ENCODE results near the gene RUFY3.
A peak's percentile ranks its signal among the peaks of the same experiment; 100 is the strongest.
"Not testable (repeated sequence)": the region's sequence is repeated elsewhere in the genome, so short reads cannot be mapped to it uniquely, and the experiment has no call there.

The RUFY3 gene

DNA sequence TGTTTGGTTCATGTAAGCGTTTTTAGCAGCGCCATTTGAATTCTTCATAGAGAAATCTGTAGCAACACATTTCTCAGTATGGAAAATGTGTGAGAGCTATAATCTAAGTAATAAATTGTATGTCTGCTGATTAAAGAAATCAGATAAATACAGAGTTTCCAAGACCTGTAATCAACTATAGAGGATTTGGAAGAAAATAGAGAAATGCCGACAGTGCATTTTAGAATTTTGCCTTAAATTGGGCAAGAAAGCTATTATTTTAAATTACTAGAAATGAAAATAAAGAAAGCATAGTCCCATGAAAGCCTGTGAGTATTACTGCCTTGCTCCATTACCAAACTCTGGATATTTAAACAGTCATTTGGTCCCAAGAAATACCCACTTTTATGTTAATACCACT is 2.7 kb downstream of the RUFY3 start:
- POLR2A ChIA-PET: no interaction called here
- no peak for TF ChIP-seq ZNF560 (tag by site-specific recombination; IDR thresholded peaks at IDR 0.05; ENCODE audit: borderline replicate concordance)
- TF ChIP-seq FEZF1 (tag by site-specific recombination; IDR thresholded peaks at IDR 0.05): no peak
- TF ChIP-seq OVOL3 (tag by site-specific recombination; IDR thresholded peaks at IDR 0.05): no peak
- TF ChIP-seq YY2 (tag by site-specific recombination; IDR thresholded peaks at IDR 0.05): no peak
- no peak for TF ChIP-seq ZNF549 (tag by site-specific recombination; IDR thresholded peaks at IDR 0.05)
- TF ChIP-seq ZNF239 (tag by site-specific recombination; IDR thresholded peaks at IDR 0.05): no peak
- no peak for TF ChIP-seq ZNF157 (tag by site-specific recombination; IDR thresholded peaks at IDR 0.05)
- TF ChIP-seq, protein P1, sequence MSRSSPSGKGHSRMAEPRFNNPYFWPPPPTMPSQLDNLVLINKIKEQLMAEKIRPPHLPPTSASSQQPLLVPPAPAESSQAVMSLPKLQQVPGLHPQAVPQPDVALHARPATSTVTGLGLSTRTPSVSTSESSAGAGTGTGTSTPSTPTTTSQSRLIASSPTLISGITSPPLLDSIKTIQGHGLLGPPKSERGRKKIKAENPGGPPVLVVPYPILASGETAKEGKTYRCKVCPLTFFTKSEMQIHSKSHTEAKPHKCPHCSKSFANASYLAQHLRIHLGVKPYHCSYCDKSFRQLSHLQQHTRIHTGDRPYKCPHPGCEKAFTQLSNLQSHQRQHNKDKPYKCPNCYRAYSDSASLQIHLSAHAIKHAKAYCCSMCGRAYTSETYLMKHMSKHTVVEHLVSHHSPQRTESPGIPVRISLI (tag by site-specific recombination; IDR thresholded peaks at IDR 0.05): no peak
- no peak for TF ChIP-seq ZFHX2 (tag by site-specific recombination; conservative IDR thresholded peaks at IDR 0.05)
- no peak for TF ChIP-seq ZSCAN23 (tag by site-specific recombination; IDR thresholded peaks at IDR 0.05)
- TF ChIP-seq ZNF701 (tag by site-specific recombination; IDR thresholded peaks at IDR 0.05): no peak
- TF ChIP-seq ZNF174 (tag by site-specific recombination; IDR thresholded peaks at IDR 0.05): no peak
- TF ChIP-seq ZNF311 (tag by site-specific recombination; IDR thresholded peaks at IDR 0.05; ENCODE audit: borderline replicate concordance): no peak
- TF ChIP-seq, protein P2, sequence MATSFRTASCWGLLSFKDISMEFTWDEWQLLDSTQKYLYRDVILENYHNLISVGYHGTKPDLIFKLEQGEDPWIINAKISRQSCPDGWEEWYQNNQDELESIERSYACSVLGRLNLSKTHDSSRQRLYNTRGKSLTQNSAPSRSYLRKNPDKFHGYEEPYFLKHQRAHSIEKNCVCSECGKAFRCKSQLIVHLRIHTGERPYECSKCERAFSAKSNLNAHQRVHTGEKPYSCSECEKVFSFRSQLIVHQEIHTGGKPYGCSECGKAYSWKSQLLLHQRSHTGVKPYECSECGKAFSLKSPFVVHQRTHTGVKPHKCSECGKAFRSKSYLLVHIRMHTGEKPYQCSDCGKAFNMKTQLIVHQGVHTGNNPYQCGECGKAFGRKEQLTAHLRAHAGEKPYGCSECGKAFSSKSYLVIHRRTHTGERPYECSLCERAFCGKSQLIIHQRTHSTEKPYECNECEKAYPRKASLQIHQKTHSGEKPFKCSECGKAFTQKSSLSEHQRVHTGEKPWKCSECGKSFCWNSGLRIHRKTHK (tag by site-specific recombination; IDR thresholded peaks at IDR 0.05): no peak
- peaks cover 0 to 10% of the 10 kb centered on the region in 2 experiments; a peak in 1 of 3 replicates for H3K36me3 ChIP-seq (ENCODE audit: control insufficient read depth in 2 of 2, insufficient read depth in 1 of 2, low read length in 2 of 2)
- CTCF ChIA-PET: interaction anchor here (0.7 kb wide), 1 partner anchor 13 kb away, joined by 3 read pairs; no protein-coding TSS in a partner anchor
- no peaks in the 10 kb centered on the region for H3K9me3 ChIP-seq (ENCODE audit: control insufficient read depth, insufficient read depth, low read depth, low read length)
- H3K4me1 ChIP-seq (ENCODE audit: control insufficient read depth, insufficient read depth, low read length): peaks cover 4% of the 10 kb centered on the region; the same call in 1 of the 2 replicates
- no peak overlapping the region for H3K27ac ChIP-seq (ENCODE audit: extremely low read depth, low read depth, low read length)
- no peak overlapping the region for H3K4me3 ChIP-seq (ENCODE audit: low read depth, low read length)

DNA sequence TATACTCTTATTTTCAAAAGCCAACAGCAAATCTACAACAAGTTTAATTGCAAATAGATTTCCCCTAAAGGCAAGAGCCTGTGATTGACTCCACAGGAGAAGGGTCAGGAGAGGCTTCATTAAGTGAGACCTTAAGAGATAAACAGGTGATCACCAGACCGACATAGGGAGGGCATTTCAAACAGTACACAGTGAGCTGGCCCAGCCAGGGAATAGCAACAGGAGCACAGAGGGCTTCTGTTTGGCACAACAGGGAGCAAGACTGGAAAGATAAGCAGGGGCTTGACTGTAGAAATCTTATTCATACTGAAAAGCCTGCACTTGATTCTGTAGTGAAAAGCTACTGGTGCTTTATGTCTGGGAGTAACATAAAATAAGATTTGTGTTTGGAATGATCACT is 3.9 kb downstream of the RUFY3 start:
- TF ChIP-seq, protein P3, sequence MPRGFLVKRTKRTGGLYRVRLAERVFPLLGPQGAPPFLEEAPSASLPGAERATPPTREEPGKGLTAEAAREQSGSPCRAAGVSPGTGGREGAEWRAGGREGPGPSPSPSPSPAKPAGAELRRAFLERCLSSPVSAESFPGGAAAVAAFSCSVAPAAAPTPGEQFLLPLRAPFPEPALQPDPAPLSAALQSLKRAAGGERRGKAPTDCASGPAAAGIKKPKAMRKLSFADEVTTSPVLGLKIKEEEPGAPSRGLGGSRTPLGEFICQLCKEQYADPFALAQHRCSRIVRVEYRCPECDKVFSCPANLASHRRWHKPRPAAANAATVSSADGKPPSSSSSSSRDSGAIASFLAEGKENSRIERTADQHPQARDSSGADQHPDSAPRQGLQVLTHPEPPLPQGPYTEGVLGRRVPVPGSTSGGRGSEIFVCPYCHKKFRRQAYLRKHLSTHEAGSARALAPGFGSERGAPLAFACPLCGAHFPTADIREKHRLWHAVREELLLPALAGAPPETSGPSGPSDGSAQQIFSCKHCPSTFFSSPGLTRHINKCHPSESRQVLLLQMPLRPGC (tag by site-specific recombination; IDR thresholded peaks at IDR 0.05): no peak
- TF ChIP-seq, protein P4, sequence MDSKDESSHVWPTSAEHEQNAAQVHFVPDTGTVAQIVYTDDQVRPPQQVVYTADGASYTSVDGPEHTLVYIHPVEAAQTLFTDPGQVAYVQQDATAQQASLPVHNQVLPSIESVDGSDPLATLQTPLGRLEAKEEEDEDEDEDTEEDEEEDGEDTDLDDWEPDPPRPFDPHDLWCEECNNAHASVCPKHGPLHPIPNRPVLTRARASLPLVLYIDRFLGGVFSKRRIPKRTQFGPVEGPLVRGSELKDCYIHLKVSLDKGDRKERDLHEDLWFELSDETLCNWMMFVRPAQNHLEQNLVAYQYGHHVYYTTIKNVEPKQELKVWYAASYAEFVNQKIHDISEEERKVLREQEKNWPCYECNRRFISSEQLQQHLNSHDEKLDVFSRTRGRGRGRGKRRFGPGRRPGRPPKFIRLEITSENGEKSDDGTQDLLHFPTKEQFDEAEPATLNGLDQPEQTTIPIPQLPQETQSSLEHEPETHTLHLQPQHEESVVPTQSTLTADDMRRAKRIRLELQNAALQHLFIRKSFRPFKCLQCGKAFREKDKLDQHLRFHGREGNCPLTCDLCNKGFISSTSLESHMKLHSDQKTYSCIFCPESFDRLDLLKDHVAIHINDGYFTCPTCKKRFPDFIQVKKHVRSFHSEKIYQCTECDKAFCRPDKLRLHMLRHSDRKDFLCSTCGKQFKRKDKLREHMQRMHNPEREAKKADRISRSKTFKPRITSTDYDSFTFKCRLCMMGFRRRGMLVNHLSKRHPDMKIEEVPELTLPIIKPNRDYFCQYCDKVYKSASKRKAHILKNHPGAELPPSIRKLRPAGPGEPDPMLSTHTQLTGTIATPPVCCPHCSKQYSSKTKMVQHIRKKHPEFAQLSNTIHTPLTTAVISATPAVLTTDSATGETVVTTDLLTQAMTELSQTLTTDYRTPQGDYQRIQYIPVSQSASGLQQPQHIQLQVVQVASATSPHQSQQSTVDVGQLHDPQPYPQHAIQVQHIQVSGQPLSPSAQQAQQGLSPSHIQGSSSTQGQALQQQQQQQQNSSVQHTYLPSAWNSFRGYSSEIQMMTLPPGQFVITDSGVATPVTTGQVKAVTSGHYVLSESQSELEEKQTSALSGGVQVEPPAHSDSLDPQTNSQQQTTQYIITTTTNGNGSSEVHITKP (tag by site-specific recombination; IDR thresholded peaks at IDR 0.05): no peak
- 0 out of 2 replicates have a peak, but pooled peaks have one; percentile 26 for TF ChIP-seq SCRT1 (tag by site-specific recombination; IDR thresholded peaks at IDR 0.05; ENCODE audit: borderline replicate concordance)
- peak; percentile 29; the same call in 1 of the 2 replicates for TF ChIP-seq ZIC2 (tag by site-specific recombination; IDR thresholded peaks at IDR 0.05)
- TF ChIP-seq OSR2 (tag by site-specific recombination; IDR thresholded peaks at IDR 0.05): 0 out of 2 replicates have a peak, but pooled peaks have one; percentile 21
- peaks cover 4% of the 10 kb centered on the region; the same call in 1 of the 2 replicates for H3K4me1 ChIP-seq (ENCODE audit: control insufficient read depth, insufficient read depth, low read length)
- peaks cover 0 to 10% of the 10 kb centered on the region in 2 experiments; a peak in 1 of 3 replicates for H3K36me3 ChIP-seq (ENCODE audit: control insufficient read depth in 2 of 2, insufficient read depth in 1 of 2, low read length in 2 of 2)
- no peak overlapping the region for H3K4me3 ChIP-seq (ENCODE audit: low read depth, low read length)
- no peak overlapping the region for H3K27ac ChIP-seq (ENCODE audit: extremely low read depth, low read depth, low read length)
- POLR2A ChIA-PET: no interaction called here
- CTCF ChIA-PET: no interaction called here
- no peaks in the 10 kb centered on the region for H3K9me3 ChIP-seq (ENCODE audit: control insufficient read depth, insufficient read depth, low read depth, low read length)

DNA sequence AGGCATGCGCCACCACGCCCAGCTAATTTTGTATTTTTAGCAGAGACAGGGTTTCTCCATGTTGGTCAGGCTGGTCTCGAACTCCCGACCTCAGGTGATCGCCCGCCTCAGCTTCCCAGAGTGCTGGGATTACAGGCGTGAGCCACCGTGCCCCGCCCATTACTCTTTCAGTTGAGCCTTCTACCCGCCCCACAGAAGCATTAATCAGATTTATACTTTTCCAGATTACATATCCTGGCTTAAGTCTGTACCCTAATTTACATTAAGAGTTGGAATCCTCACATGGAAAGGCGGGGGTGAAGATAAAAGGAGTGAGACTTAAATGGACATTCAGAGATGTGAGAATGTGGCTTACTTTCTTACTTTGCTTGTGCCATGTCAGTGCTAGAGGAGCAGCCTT is 4.8 kb downstream of the RUFY3 start:
- H3K4me3 ChIP-seq (ENCODE audit: low read depth, low read length); POLR2A ChIA-PET; H3K9me3 ChIP-seq (ENCODE audit: control insufficient read depth, insufficient read depth, low read depth, low read length); H3K27ac ChIP-seq (ENCODE audit: extremely low read depth, low read depth, low read length); CTCF ChIA-PET; H3K4me1 ChIP-seq (ENCODE audit: control insufficient read depth, insufficient read depth, low read length): not testable (repeated sequence)
- peaks cover 0 to 10% of the 10 kb centered on the region in 2 experiments; a peak in 1 of 3 replicates for H3K36me3 ChIP-seq (ENCODE audit: control insufficient read depth in 2 of 2, insufficient read depth in 1 of 2, low read length in 2 of 2)
